HG03066 (cell line): ENCODE results near the gene CAPN13.

ENCODE experiments used
- ATAC-seq: cut with Tn5 transposase; IDR thresholded peaks from one replicate; pipeline ENCODE4 v1.9.1; 2021; ENCODE audit warnings: low read depth; ENCODE audit not compliant: unreplicated experiment

Gene CAPN13

GRCh38 chr2:30765876-30766470 is 41.3 kb downstream of the CAPN13 start:
- no peak for ATAC-seq

GRCh38 chr2:30765191-30765590 is 42.1 kb downstream of the CAPN13 start:
- ATAC-seq: no peak

GRCh38 chr2:30764021-30764800 is 43.0 kb downstream of the CAPN13 start:
- no peak for ATAC-seq

GRCh38 chr2:30763151-30763660 is 44.0 kb downstream of the CAPN13 start:
- no peak for ATAC-seq

- ATAC-seq: no peak
Measured at GRCh38 chr2:30761226-30761625, 46.0 kb downstream of the CAPN13 start.

- no peak for ATAC-seq
Measured at GRCh38 chr2:30759481-30759880, 47.8 kb downstream of the CAPN13 start.

- no peak for ATAC-seq
Measured at GRCh38 chr2:30758191-30758651, 49.0 kb downstream of the CAPN13 start.

GRCh38 chr2:30757749-30758148 is 49.5 kb downstream of the CAPN13 start:
- no peak for ATAC-seq

- no peak for ATAC-seq
Measured at GRCh38 chr2:30756971-30757370, 50.3 kb downstream of the CAPN13 start.

- no peak for ATAC-seq
Measured at GRCh38 chr2:30756051-30756719, 51.1 kb downstream of the CAPN13 start.

- no peak for ATAC-seq
Measured at GRCh38 chr2:30753630-30754029, 53.6 kb downstream of the CAPN13 start.

GRCh38 chr2:30752811-30753210 is 54.4 kb downstream of the CAPN13 start:
- no peak for ATAC-seq

- ATAC-seq: no peak
Measured at GRCh38 chr2:30747206-30747605, 60.0 kb downstream of the CAPN13 start.

GRCh38 chr2:30744823-30745222 is 62.4 kb downstream of the CAPN13 start:
- no peak for ATAC-seq

- no peak for ATAC-seq
Measured at GRCh38 chr2:30741576-30741975, 65.7 kb downstream of the CAPN13 start.

GRCh38 chr2:30738141-30738911 is 68.9 kb downstream of the CAPN13 start:
- ATAC-seq: no peak

GRCh38 chr2:30737326-30737610 is 70.0 kb downstream of the CAPN13 start:
- no peak for ATAC-seq

GRCh38 chr2:30736461-30737325 is 70.6 kb downstream of the CAPN13 start:
- ATAC-seq: no peak

GRCh38 chr2:30733876-30734520 is 73.2 kb downstream of the CAPN13 start:
- no peak for ATAC-seq
